Hematopoietic multipotent progenitor cell treated with erythropoietin and hydrocortisone succinate and interleukin-3 and kit ligand, for 15 days (in vitro differentiated cells): ENCODE results near the gene NSA2.

ENCODE experiments used
- DNase-seq: peaks from one replicate; pipeline ENCODE4 v3.0.0-alpha.2; 2015; ENCODE audit warnings: low spot score

NSA2 gene

GRCh38 chr5:74816875-74817274 lies 49.8 kb downstream of the NSA2 start:
- DNase-seq: no peak

GRCh38 chr5:74822288-74822687 lies 55.2 kb downstream of the NSA2 start:
- DNase-seq: no peak

- DNase-seq: no peak
Observed at GRCh38 chr5:74829413-74829812, 62.4 kb downstream of the NSA2 start.
